Activated naive CD4-positive, alpha-beta T cell treated with anti-CD3 and anti-CD28 coated beads, Interleukin-2, amount 10 ng/mL, durations not matched to agents 7 days and 5 days (primary cell): Measurements from ENCODE around the gene AMTN.

Source experiments
- CTCF ChIA-PET: fragments of 350-600 bp; sonication (Branson Sonifier 250); formaldehyde crosslinking; loops from one replicate; lab custom pipeline; 2021; ENCODE audit warnings: antibody characterized with exemption; lab: Charles Lee
- DNase-seq: peaks from one replicate; pipeline ENCODE4 v3.0.0-alpha.2; 2020
- H3K27ac Mint-ChIP-seq: one replicate; pipeline ENCODE4 v1.8.0; 2021; ENCODE audit warnings: mild to moderate bottlenecking, moderate library complexity, mixed read lengths
- H3K27me3 Mint-ChIP-seq: one replicate; pipeline ENCODE4 v1.8.0; 2021; ENCODE audit warnings: mild to moderate bottlenecking, mixed read lengths
- H3K36me3 Mint-ChIP-seq: one replicate; pipeline ENCODE4 v1.8.0; 2021; ENCODE audit warnings: mixed read lengths
- H3K4me1 Mint-ChIP-seq: one replicate; pipeline ENCODE4 v1.8.0; 2021; ENCODE audit warnings: mixed read lengths
- H3K4me3 Mint-ChIP-seq: one replicate; pipeline ENCODE4 v1.8.0; 2021; ENCODE audit warnings: mild to moderate bottlenecking, moderate library complexity, mixed read lengths
- H3K9me3 Mint-ChIP-seq: one replicate; pipeline ENCODE4 v1.8.0; 2021; ENCODE audit warnings: mixed read lengths

Gene AMTN

GRCh38 chr4:70581980-70582379 lies 63.6 kb downstream of the AMTN start:
- DNase-seq = no peak
- Mint-ChIP-seq H3K36me3 (no peaks in the 10 kb centered on the region), H3K9me3 (no peaks in the 10 kb centered on the region), H3K27ac (no peak overlapping the region), H3K4me3 (no peak overlapping the region), H3K4me1 (no peaks in the 10 kb centered on the region), H3K27me3 (peaks cover 7% of the 10 kb centered on the region)
- CTCF ChIA-PET = no interaction called here
